ENCODE data around the gene RAB31.

- TF ChIP-seq CTCF (IDR thresholded peaks at IDR 0.05) (no peak), POLR2A (IDR thresholded peaks at IDR 0.05) (no peak), EP300 (IDR thresholded peaks at IDR 0.05) (no peak)
Observed at GRCh38 chr18:9832871-9833270, 124.8 kb downstream of the RAB31 start.

Measured in tibial nerve (tissue), 4 donors.